ENCODE results near the gene RNLS.

Gene RNLS

GRCh38 chr10:88289342-88289741 is 293.8 kb downstream of the RNLS start:
- no peaks in the 10 kb centered on the region for H3K9me3 ChIP-seq (ENCODE audit: insufficient read depth, low read length)
- H3K4me1 ChIP-seq (ENCODE audit: low read length) = peaks cover 24% of the 10 kb centered on the region
- H3K36me3 ChIP-seq (replicated peaks; ENCODE audit: low read depth, low read length) = no peaks in the 10 kb centered on the region
- no peak overlapping the region for H3K4me3 ChIP-seq (ENCODE audit: low read length)
- H2AFZ ChIP-seq (ENCODE audit: low read depth, low read length) = no peak overlapping the region
- H3K4me2 ChIP-seq (ENCODE audit: low read length) = no peak overlapping the region
- no peak overlapping the region for H3K9ac ChIP-seq (ENCODE audit: low read length)
- H4K20me1 ChIP-seq (ENCODE audit: insufficient read depth, low read length) = no peaks in the 10 kb centered on the region
- no peak overlapping the region for H3K27ac ChIP-seq (ENCODE audit: low read length)
- no peaks in the 10 kb centered on the region for H3K79me2 ChIP-seq (ENCODE audit: low read length)
- H3K27me3 ChIP-seq (ENCODE audit: low read depth, low read length) = no peaks in the 10 kb centered on the region
- no peak for TF ChIP-seq EZH2phosphoT487 (IDR thresholded peaks at IDR 0.05; ENCODE audit: low read depth)
- TF ChIP-seq, protein P1, sequence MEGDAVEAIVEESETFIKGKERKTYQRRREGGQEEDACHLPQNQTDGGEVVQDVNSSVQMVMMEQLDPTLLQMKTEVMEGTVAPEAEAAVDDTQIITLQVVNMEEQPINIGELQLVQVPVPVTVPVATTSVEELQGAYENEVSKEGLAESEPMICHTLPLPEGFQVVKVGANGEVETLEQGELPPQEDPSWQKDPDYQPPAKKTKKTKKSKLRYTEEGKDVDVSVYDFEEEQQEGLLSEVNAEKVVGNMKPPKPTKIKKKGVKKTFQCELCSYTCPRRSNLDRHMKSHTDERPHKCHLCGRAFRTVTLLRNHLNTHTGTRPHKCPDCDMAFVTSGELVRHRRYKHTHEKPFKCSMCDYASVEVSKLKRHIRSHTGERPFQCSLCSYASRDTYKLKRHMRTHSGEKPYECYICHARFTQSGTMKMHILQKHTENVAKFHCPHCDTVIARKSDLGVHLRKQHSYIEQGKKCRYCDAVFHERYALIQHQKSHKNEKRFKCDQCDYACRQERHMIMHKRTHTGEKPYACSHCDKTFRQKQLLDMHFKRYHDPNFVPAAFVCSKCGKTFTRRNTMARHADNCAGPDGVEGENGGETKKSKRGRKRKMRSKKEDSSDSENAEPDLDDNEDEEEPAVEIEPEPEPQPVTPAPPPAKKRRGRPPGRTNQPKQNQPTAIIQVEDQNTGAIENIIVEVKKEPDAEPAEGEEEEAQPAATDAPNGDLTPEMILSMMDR (IDR thresholded peaks at IDR 0.05; ENCODE audit: low read depth, low read length) = no peak

DNA sequence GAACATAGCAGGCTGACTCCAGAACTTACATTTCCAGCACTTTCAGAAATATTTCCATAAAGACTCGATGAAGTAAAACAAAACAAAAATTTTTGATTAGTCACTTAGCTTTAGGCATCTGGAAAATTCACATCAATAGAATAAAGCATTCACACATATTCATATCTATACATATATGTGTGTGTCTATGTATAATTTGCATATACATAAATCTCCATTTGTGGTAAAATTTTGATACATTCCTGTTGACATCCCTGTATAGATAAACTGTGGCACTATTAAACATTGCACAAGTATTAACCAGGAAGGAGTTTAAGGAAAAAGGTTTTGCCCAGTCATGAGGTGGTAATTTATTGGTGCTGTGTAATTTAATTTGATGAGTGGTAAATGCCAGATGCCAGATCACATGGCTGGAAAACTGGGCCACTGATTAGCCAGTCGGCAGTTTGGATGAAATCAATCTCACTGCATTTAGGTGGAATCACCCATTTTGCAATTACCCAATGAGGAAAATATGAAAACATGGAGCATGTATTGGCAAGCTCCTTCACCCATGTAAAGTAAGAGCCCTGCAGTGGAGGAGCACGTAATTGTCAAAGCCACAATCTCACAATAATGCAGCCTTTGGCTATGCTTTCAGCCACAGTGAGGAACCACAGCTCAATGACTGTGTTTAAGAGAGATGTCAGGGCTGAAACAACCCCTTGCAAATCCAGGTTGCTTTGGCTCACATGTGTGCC is 294.6 kb downstream of the RNLS start:
- H3K9ac ChIP-seq (ENCODE audit: low read length) = no peak overlapping the region
- H3K9me3 ChIP-seq (ENCODE audit: insufficient read depth, low read length) = no peaks in the 10 kb centered on the region
- no peaks in the 10 kb centered on the region for H4K20me1 ChIP-seq (ENCODE audit: insufficient read depth, low read length)
- H3K4me3 ChIP-seq (ENCODE audit: low read length) = no peak overlapping the region
- no peaks in the 10 kb centered on the region for H3K27me3 ChIP-seq (ENCODE audit: low read depth, low read length)
- H3K79me2 ChIP-seq (ENCODE audit: low read length) = no peaks in the 10 kb centered on the region
- H2AFZ ChIP-seq (ENCODE audit: low read depth, low read length) = no peak overlapping the region
- no peak overlapping the region for H3K27ac ChIP-seq (ENCODE audit: low read length)
- H3K4me1 ChIP-seq (ENCODE audit: low read length) = peaks cover 22% of the 10 kb centered on the region
- no peak overlapping the region for H3K4me2 ChIP-seq (ENCODE audit: low read length)
- no peaks in the 10 kb centered on the region for H3K36me3 ChIP-seq (replicated peaks; ENCODE audit: low read depth, low read length)
- no peak for TF ChIP-seq EZH2phosphoT487 (IDR thresholded peaks at IDR 0.05; ENCODE audit: low read depth)
- TF ChIP-seq, protein P1 (IDR thresholded peaks at IDR 0.05; ENCODE audit: low read depth, low read length) = no peak

DNA sequence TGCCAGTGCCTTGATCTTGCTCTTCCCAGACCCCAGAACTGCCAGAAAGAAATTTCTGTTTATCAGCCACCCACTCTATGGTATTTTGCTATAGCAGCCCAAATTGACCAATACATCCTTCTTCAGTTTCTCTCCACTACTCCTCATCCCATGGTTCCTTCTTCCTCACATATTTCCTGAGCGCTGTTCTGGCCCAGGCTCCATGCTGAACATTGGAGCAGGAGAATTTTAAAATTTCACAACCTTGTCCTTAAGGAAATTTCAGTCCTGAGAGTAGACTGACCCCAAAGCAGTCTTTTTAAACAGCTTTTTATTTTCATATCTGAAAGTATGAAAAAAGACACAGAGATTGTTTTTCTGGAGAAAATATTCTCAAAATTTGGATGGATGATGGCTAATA is 297.1 kb downstream of the RNLS start:
- Histone ChIP-seq H3K9ac (ENCODE audit: low read length) (no peak overlapping the region), H3K27me3 (ENCODE audit: low read depth, low read length) (no peaks in the 10 kb centered on the region), H3K9me3 (ENCODE audit: insufficient read depth, low read length) (no peaks in the 10 kb centered on the region), H3K4me1 (ENCODE audit: low read length) (peaks cover 13% of the 10 kb centered on the region), H3K4me3 (ENCODE audit: low read length) (no peak overlapping the region), H3K27ac (ENCODE audit: low read length) (no peak overlapping the region), H3K79me2 (ENCODE audit: low read length) (no peaks in the 10 kb centered on the region), H2AFZ (ENCODE audit: low read depth, low read length) (no peak overlapping the region), H3K4me2 (ENCODE audit: low read length) (no peak overlapping the region), H3K36me3 (replicated peaks; ENCODE audit: low read depth, low read length) (no peaks in the 10 kb centered on the region), H4K20me1 (ENCODE audit: insufficient read depth, low read length) (no peaks in the 10 kb centered on the region)
- no peak for TF ChIP-seq EZH2phosphoT487 (IDR thresholded peaks at IDR 0.05; ENCODE audit: low read depth)
- TF ChIP-seq, protein P1 (IDR thresholded peaks at IDR 0.05; ENCODE audit: low read depth, low read length) = no peak

DNA sequence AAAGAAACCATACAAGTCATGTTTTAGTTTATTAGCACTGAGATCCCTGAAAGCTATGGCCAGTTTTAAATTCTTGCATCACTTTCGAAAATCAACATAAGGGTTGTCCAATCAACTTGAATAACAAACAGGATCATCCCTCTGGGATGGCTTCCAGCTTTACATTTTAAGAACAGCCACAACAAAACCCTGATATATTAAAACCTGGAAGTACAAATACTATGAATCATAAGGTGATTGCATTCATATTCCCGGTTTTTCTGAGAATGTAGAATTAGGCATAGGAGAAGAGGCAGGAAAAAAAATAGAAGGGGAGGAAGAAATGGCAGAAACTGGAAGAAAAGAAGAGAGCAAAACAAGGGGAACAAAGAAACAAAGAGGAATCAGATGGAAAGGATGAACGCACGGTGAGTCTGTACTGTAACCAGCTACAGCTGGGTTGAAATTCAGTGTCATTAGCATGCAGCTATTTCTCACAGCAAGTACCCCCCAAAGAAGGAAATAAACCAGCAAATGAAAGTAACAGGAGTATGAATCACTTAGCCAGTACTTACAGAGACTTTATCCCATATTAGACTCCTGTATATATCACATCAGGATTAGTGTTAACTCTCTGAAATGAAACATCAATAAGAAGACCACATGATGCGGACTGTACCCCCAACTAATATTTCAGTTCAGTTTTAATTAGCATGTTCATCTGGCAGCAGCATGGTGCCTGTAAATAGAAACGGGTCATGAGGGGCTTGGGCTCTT is 301.3 kb downstream of the RNLS start:
- Histone ChIP-seq H3K4me2 (ENCODE audit: low read length) (peak overlapping the region; percentile 54), H3K9ac (ENCODE audit: low read length) (no peak overlapping the region), H3K79me2 (ENCODE audit: low read length) (no peaks in the 10 kb centered on the region), H3K27ac (ENCODE audit: low read length) (no peak overlapping the region), H3K9me3 (ENCODE audit: insufficient read depth, low read length) (no peaks in the 10 kb centered on the region), H3K36me3 (replicated peaks; ENCODE audit: low read depth, low read length) (no peaks in the 10 kb centered on the region), H4K20me1 (ENCODE audit: insufficient read depth, low read length) (no peaks in the 10 kb centered on the region), H3K27me3 (ENCODE audit: low read depth, low read length) (no peaks in the 10 kb centered on the region), H2AFZ (ENCODE audit: low read depth, low read length) (peak overlapping the region; percentile 65; the same call in 1 of the 2 replicates), H3K4me1 (ENCODE audit: low read length) (peaks cover 13% of the 10 kb centered on the region), H3K4me3 (ENCODE audit: low read length) (peak overlapping the region; percentile 43)
- no peak for TF ChIP-seq EZH2phosphoT487 (IDR thresholded peaks at IDR 0.05; ENCODE audit: low read depth)
- TF ChIP-seq, protein P1 (IDR thresholded peaks at IDR 0.05; ENCODE audit: low read depth, low read length) = no peak
